A673 (cell line): ENCODE results near the gene COX5A. TPM values are rescaled to one million over a fixed set of nuclear protein-coding genes. Genes with fewer than 3 reads are reported as not detected.
"Not testable (repeated sequence)": the region's sequence is repeated elsewhere in the genome, so short reads cannot be mapped to it uniquely, and the experiment has no call there.

Experiments used
- BruUV-seq: library from RNA; stranded (reverse); fragments of 400-500 nt; replicated peaks from 2 replicates; lab custom pipeline; 2021; lab: Mats Ljungman, UMichigan
- CTCF ChIA-PET: fragments of 300-600 bp; sonication (Branson Sonifier 250); formaldehyde crosslinking; loops from one replicate; lab custom pipeline; 2022; ENCODE audit warnings: antibody characterized with exemption; lab: Charles Lee
- POLR2A ChIA-PET: fragments of 300-600 bp; sonication (Branson Sonifier 250); formaldehyde crosslinking; loops from one replicate; lab custom pipeline; 2022; ENCODE audit warnings: antibody characterized with exemption; ENCODE audit not compliant: low non-redundant PET; lab: Charles Lee
- DNase-seq: peaks from one replicate; pipeline ENCODE4 v3.0.0-alpha.2; 2015; ENCODE audit warnings: low spot score
- H3K27ac ChIP-seq: fragments of 200-600 bp; sonication (generic); 2 replicates; pipeline ENCODE4 v1.5.1; 2016; ENCODE audit warnings: mixed run types, low read depth, mild to moderate bottlenecking, mixed read lengths, antibody characterized with exemption, low read length; ENCODE audit not compliant: poor library complexity, severe bottlenecking
- H3K27me3 ChIP-seq: fragments of 200-600 bp; sonication (generic); replicated peaks from 2 replicates; pipeline ENCODE4 v1.6.1; 2017; ENCODE audit warnings: mixed run types, low read depth, mild to moderate bottlenecking, mixed read lengths, antibody characterized with exemption, low read length; ENCODE audit not compliant: insufficient read depth, poor library complexity
- H3K36me3 ChIP-seq: fragments of 200-600 bp; sonication (generic); 2 replicates; pipeline ENCODE4 v1.6.1; 2016; ENCODE audit warnings: mixed run types, mild to moderate bottlenecking, mixed read lengths, antibody characterized with exemption, low read length; ENCODE audit not compliant: insufficient read depth, poor library complexity, severe bottlenecking
- H3K4me1 ChIP-seq: fragments of 200-600 bp; sonication (generic); 2 replicates; pipeline ENCODE4 v1.6.1; 2017; ENCODE audit warnings: mixed run types, mild to moderate bottlenecking, mixed read lengths, antibody characterized with exemption, low read length; ENCODE audit not compliant: insufficient read depth, poor library complexity, severe bottlenecking
- H3K4me3 ChIP-seq: fragments of 200-600 bp; sonication (generic); 2 replicates; pipeline ENCODE4 v1.5.1; 2016; ENCODE audit warnings: low read depth, mixed run types, mild to moderate bottlenecking, mixed read lengths, low read length; ENCODE audit not compliant: poor library complexity, severe bottlenecking
- H3K9me3 ChIP-seq: fragments of 200-600 bp; sonication (generic); 2 replicates; pipeline ENCODE4 v1.6.1; 2016; ENCODE audit warnings: mixed run types, low read depth, mild to moderate bottlenecking, mixed read lengths, antibody characterized with exemption, low read length; ENCODE audit not compliant: poor library complexity, severe bottlenecking
- CTCF ChIP-seq: fragments of 300-800, 200-600 bp; sonication (generic); conservative IDR thresholded peaks from 2 replicates; pipeline ENCODE4 v1.5.1; 2017; ENCODE audit warnings: low read depth, mild to moderate bottlenecking, antibody characterized with exemption, low read length, moderate library complexity, mixed read lengths
- EZH2 ChIP-seq: fragments of 200-600 bp; sonication (generic); IDR thresholded peaks from 2 replicates; pipeline ENCODE4 v1.6.1; 2017; ENCODE audit warnings: borderline replicate concordance, low read depth, mild to moderate bottlenecking, mixed read lengths, antibody characterized with exemption, low read length; ENCODE audit not compliant: poor library complexity, severe bottlenecking
- intact Hi-C: fragments of 100-400 bp; cut with micrococcal nuclease; formaldehyde crosslinking; loops from one replicate; pipeline ENCODE4 v1.10.0; 2022; ENCODE audit not compliant: unreplicated experiment
- total RNA-seq: library from RNA; stranded (reverse); gene quantifications from 2 replicates; pipeline ENCODE4 v1.2.3, GENCODE V29; 2021

Gene COX5A
- total RNA-seq, 1 experiment from 2014 or later: 354 TPM

- ChIA-PET CTCF (interaction anchor here (0.6 kb wide), 1 partner anchor 1970 kb away, joined by 3 read pairs; no protein-coding TSS in a partner anchor), POLR2A (no interaction called here)
- intact Hi-C loops: no loop called here
- TSS peak; percentile 80 for BruUV-seq
- no peaks in the 10 kb centered on the region for H3K9me3 ChIP-seq
- no peaks in the 10 kb centered on the region for H3K36me3 ChIP-seq
- peak overlapping the region; percentile 90 for H3K4me3 ChIP-seq
- no peak for TF ChIP-seq EZH2
- TF ChIP-seq CTCF: no peak
- no peaks in the 10 kb centered on the region for H3K27me3 ChIP-seq
- peaks cover 3% of the 10 kb centered on the region for H3K4me1 ChIP-seq
- peak overlapping the region; percentile 97 for H3K27ac ChIP-seq
- no peak for DNase-seq
Measured at GRCh38 chr15:74937272-74937589, 642 bp downstream of the COX5A start.

- DNase-seq, H3K4me1 ChIP-seq, H3K27me3 ChIP-seq, BruUV-seq, H3K9me3 ChIP-seq, POLR2A ChIA-PET, CTCF ChIA-PET, intact Hi-C loops, H3K4me3 ChIP-seq: not testable (repeated sequence)
- TF ChIP-seq CTCF: peak; percentile 38
- H3K36me3 ChIP-seq: peaks cover 14% of the 10 kb centered on the region
- H3K27ac ChIP-seq: peak overlapping the region; percentile 7
Measured at GRCh38 chr15:74935193-74935592, 2.7 kb downstream of the COX5A start.

- POLR2A ChIA-PET: no interaction called here
- no peak for TF ChIP-seq EZH2
- TF ChIP-seq CTCF: no peak
- BruUV-seq: no TSS peak
- H3K4me3 ChIP-seq: no peak overlapping the region
- peaks cover 3% of the 10 kb centered on the region for H3K4me1 ChIP-seq
- intact Hi-C loops: no loop called here
- H3K36me3 ChIP-seq: peaks cover 28% of the 10 kb centered on the region
- H3K27ac ChIP-seq: no peak overlapping the region
- H3K27me3 ChIP-seq: no peaks in the 10 kb centered on the region
- DNase-seq: no peak
- no peaks in the 10 kb centered on the region for H3K9me3 ChIP-seq
- CTCF ChIA-PET: no interaction called here
Measured at GRCh38 chr15:74933573-74933972, 4.3 kb downstream of the COX5A start.
